Calu3 (cell line): ENCODE results near the gene DCP2. TPM values are rescaled to one million over a fixed set of nuclear protein-coding genes. Genes with fewer than 3 reads are reported as not detected.

ENCODE experiments used
- BruUV-seq: library from RNA; stranded (reverse); fragments of 400-500 nt; replicated peaks from 2 replicates; lab custom pipeline; 2021; lab: Mats Ljungman, UMichigan
- CTCF ChIA-PET: fragments of 300-600 bp; sonication (Branson Sonifier 250); formaldehyde crosslinking; loops from one replicate; lab custom pipeline; 2022; ENCODE audit warnings: antibody characterized with exemption; lab: Charles Lee
- DNase-seq: peaks from one replicate; pipeline ENCODE4 v3.0.0; 2022
- H3K27ac Mint-ChIP-seq: one replicate; pipeline ENCODE4 v1.8.0; 2022; ENCODE audit warnings: mixed read lengths; ENCODE audit not compliant: unreplicated experiment
- H3K27me3 Mint-ChIP-seq: one replicate; pipeline ENCODE4 v1.8.0; 2022; ENCODE audit warnings: mixed read lengths; ENCODE audit not compliant: unreplicated experiment
- H3K36me3 Mint-ChIP-seq: one replicate; pipeline ENCODE4 v1.8.0; 2022; ENCODE audit warnings: mild to moderate bottlenecking, moderate library complexity, mixed read lengths; ENCODE audit not compliant: insufficient read depth, unreplicated experiment
- H3K4me1 Mint-ChIP-seq: one replicate; pipeline ENCODE4 v1.8.0; 2022; ENCODE audit warnings: mild to moderate bottlenecking, low read depth, mixed read lengths; ENCODE audit not compliant: unreplicated experiment
- H3K4me3 Mint-ChIP-seq: one replicate; pipeline ENCODE4 v1.8.0; 2022; ENCODE audit warnings: mild to moderate bottlenecking, low read depth, moderate library complexity, mixed read lengths; ENCODE audit not compliant: unreplicated experiment
- H3K9me3 Mint-ChIP-seq: one replicate; pipeline ENCODE4 v1.8.0; 2022; ENCODE audit warnings: low read depth, mixed read lengths; ENCODE audit not compliant: unreplicated experiment
- intact Hi-C: fragments of 100-400 bp; cut with micrococcal nuclease; formaldehyde crosslinking; loops from one replicate; pipeline ENCODE4 v1.10.0; 2022; ENCODE audit not compliant: unreplicated experiment
- total RNA-seq: library from RNA; stranded (reverse); gene quantifications from 2 replicates; pipeline ENCODE4 v1.2.3, GENCODE V29; 2022
- TF ChIP-seq, protein P1 (sequence below): fragments of 200-600 bp; IDR thresholded peaks from one replicate; pipeline ENCODE4 v1.8.0; 2022; ENCODE audit warnings: antibody characterized with exemption; ENCODE audit not compliant: unreplicated experiment

Gene DCP2
- total RNA-seq, 1 experiment from 2014 or later, result 56.0 TPM

DNA sequence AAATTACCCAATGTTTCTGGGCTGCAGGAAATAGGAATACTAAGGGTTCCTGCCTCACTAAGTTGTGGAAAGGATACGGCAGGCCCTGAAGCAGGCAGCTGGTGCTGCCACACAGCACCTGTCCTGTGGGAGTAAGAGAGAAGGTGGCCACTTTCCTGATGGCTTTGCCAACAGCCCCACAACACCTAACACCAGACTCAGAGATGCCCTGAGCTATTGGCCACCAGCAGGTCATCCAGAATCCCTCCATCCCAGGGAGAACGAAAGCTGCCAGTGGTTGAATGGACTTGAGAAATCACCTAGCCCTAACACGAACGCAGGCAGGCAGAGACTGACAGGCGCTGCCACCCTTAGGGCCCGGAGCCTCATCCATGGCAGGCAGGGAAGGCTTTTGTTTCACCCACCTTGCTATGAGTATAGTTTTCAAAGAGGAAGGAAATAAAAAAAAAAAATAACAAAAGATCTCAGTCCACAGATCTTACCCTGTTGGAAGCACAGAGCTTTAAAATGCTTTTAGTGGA is 82.2 kb downstream of the DCP2 start:
- Mint-ChIP-seq H3K4me3 (no peak overlapping the region), H3K4me1 (no peaks in the 10 kb centered on the region), H3K27me3 (no peaks in the 10 kb centered on the region), H3K27ac (no peak overlapping the region), H3K36me3 (no peaks in the 10 kb centered on the region), H3K9me3 (no peaks in the 10 kb centered on the region)
- CTCF ChIA-PET, result no interaction called here
- BruUV-seq, result no TSS peak
- intact Hi-C loops, result no loop called here
- no peak for DNase-seq
- TF ChIP-seq, protein P1, sequence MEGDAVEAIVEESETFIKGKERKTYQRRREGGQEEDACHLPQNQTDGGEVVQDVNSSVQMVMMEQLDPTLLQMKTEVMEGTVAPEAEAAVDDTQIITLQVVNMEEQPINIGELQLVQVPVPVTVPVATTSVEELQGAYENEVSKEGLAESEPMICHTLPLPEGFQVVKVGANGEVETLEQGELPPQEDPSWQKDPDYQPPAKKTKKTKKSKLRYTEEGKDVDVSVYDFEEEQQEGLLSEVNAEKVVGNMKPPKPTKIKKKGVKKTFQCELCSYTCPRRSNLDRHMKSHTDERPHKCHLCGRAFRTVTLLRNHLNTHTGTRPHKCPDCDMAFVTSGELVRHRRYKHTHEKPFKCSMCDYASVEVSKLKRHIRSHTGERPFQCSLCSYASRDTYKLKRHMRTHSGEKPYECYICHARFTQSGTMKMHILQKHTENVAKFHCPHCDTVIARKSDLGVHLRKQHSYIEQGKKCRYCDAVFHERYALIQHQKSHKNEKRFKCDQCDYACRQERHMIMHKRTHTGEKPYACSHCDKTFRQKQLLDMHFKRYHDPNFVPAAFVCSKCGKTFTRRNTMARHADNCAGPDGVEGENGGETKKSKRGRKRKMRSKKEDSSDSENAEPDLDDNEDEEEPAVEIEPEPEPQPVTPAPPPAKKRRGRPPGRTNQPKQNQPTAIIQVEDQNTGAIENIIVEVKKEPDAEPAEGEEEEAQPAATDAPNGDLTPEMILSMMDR, result no peak

DNA sequence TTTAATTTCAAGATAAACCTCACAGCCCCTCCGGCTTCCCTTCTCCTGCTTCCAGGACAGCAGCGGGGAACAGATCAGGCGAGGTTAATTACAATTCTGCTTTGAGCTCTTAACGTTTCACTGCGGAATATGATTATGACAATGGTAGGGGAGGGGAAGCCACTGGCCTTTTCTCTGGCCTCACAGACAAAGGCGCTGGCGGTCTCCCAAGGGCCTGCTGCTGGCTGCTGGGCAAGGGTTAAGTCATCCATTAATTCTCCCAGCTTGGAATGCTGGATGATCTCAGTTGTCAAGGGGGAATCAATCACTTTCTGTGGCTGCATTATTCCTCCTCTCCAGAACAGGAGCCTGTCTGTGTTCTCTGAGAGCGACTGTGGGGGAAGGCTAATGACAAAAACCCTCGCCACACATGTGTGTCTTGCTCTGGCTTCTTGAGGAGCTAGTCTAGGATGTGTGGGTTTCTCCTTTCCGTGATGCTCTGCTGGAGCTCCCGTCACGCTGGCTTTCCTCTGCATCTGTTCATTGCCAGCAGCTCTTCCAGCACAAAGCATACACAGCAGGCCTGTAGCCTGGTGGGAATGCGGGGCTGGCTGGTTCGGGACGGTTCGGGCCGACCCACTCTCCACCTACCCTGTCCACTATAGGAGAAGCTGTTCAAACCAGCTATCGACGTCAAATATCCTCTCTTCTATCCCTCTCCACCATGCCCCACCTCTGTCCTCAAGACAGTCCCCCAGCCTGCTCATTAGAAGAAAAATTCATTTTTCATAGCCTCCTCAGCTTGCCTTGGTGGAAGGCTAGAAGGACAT is 82.8 kb downstream of the DCP2 start:
- CTCF ChIA-PET, result interaction anchor here (0.6 kb wide), 1 partner anchor 420 kb away, joined by 3 read pairs; no protein-coding TSS in a partner anchor

DNA sequence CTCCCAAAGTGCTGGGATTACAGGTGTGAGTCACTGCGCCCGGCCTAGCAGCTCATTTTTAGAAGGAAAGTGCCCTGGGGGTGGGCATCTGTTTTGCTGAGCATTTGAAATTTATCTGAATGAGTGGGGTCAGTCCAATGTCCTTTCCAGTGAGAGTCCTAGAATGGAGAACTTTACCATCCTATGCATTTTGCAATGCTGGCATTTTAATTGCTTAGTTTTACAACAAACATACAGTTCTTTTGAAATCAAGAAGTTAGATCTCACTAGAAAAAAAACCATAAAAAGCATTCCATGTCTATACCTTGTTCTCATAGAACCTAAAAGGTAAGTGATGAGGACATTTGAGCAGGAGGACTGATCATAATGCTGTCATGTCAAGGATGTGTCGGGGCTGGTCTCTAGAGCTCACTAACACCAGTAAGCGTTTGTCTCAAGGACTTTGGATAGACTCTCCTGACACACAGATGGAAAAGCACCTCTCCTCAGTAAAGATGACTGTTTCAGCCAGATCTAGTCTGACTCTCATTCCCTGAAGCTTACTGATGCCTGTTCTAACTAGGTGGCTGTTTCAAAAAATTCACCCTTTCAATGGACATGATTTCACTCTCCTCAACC is 83.9 kb downstream of the DCP2 start:
- Mint-ChIP-seq H3K36me3 (no peaks in the 10 kb centered on the region), H3K27me3 (no peaks in the 10 kb centered on the region), H3K9me3 (no peaks in the 10 kb centered on the region), H3K27ac (no peak overlapping the region), H3K4me3 (no peak overlapping the region), H3K4me1 (no peaks in the 10 kb centered on the region)
- TF ChIP-seq, protein P1, result no peak
- no TSS peak for BruUV-seq
- intact Hi-C loops, result no loop called here
- CTCF ChIA-PET, result no interaction called here
- no peak for DNase-seq

More for the DNA sequence above, 82.8 kb downstream of the DCP2 start:
- no TSS peak for BruUV-seq
- Mint-ChIP-seq H3K9me3 (no peaks in the 10 kb centered on the region), H3K27ac (no peak overlapping the region), H3K27me3 (no peaks in the 10 kb centered on the region), H3K36me3 (no peaks in the 10 kb centered on the region), H3K4me3 (no peak overlapping the region), H3K4me1 (no peaks in the 10 kb centered on the region)
- DNase-seq, result no peak
- intact Hi-C loops, result no loop called here
- TF ChIP-seq, protein P1, result no peak

DNA sequence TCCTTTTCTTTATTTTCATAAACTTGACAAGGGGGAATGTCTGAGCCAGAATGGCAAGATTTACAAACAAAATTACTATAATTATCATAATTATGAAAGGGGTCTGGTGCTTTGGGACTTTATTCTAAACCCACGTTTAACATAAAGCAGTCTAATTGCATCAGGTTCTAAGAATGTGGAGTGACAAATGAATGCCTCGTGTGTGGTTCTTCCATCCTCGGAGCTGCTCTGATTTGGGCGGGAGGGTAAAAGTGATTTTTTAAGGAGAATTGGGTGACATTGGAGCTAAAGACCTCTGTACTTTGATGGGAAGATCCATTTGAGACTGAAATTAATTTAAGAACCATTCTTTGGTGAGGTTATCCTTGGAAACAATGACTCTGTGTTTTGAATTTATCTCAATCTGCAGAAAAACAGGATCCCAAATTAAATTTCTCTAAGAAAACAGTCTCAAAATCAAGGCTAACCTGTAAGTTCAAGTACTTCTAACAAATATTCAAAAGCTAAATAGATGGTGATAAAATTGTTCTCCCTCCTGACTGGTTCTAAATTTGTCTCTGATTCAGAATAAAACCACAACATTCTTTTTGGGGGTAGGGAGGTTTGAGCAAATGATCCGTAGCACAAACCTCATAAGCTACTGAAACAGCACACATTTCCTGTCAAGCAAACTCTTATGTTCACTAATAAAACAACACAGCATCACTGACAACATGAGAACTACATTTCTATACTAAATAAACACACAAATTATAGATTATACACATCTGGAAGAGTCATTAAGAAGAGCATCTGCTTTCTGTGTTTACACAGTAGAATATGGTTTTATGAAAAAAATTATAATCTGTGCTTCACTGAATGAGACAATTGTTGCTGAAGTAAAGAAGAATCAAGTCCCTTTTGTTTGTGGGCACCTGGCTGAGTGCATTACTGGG is 85.5 kb downstream of the DCP2 start:
- no TSS peak for BruUV-seq
- CTCF ChIA-PET, result no interaction called here
- DNase-seq, result no peak
- H3K36me3 Mint-ChIP-seq, result no peaks in the 10 kb centered on the region
- H3K4me3 Mint-ChIP-seq, result no peak overlapping the region
- no peaks in the 10 kb centered on the region for H3K4me1 Mint-ChIP-seq
- intact Hi-C loops, result no loop called here
- H3K27me3 Mint-ChIP-seq, result no peaks in the 10 kb centered on the region
- TF ChIP-seq, protein P1, result no peak
- H3K9me3 Mint-ChIP-seq, result no peaks in the 10 kb centered on the region
- H3K27ac Mint-ChIP-seq, result no peak overlapping the region
